ENCODE data around the gene RPL12.
"Not testable (repeated sequence)": the region's sequence is repeated elsewhere in the genome, so short reads cannot be mapped to it uniquely, and the experiment has no call there.

RPL12 gene

GRCh38 chr9:127473932-127474331, 22.7 kb upstream of the RPL12 start:
- TF ChIP-seq CTCF (conservative IDR thresholded peaks at IDR 0.05; ENCODE audit: control insufficient read depth, insufficient read depth, low read depth, low read length): no peak
- no peak overlapping the region for H3K4me3 ChIP-seq (ENCODE audit: control insufficient read depth, low read depth, low read length)
- DNase-seq (ENCODE audit: low read depth): no peak

GRCh38 chr9:127473501-127473900, 22.3 kb upstream of the RPL12 start:
- no peak for TF ChIP-seq CTCF (conservative IDR thresholded peaks at IDR 0.05; ENCODE audit: control insufficient read depth, insufficient read depth, low read depth, low read length)
- H3K4me3 ChIP-seq (ENCODE audit: control insufficient read depth, low read depth, low read length): no peak overlapping the region
- DNase-seq (ENCODE audit: low read depth): no peak

- DNase-seq (ENCODE audit: low read depth): no peak
- no peak for TF ChIP-seq CTCF (conservative IDR thresholded peaks at IDR 0.05; ENCODE audit: control insufficient read depth, insufficient read depth, low read depth, low read length)
- no peak overlapping the region for H3K4me3 ChIP-seq (ENCODE audit: control insufficient read depth, low read depth, low read length)
These were observed 19.5 kb upstream of the RPL12 start for GRCh38 chr9:127470662-127471061.

GRCh38 chr9:127467621-127468020, 16.4 kb upstream of the RPL12 start:
- no peak overlapping the region for H3K4me3 ChIP-seq (ENCODE audit: control insufficient read depth, low read depth, low read length)
- no peak for DNase-seq (ENCODE audit: low read depth)
- no peak for TF ChIP-seq CTCF (conservative IDR thresholded peaks at IDR 0.05; ENCODE audit: control insufficient read depth, insufficient read depth, low read depth, low read length)

- not testable (repeated sequence) for H3K4me3 ChIP-seq (ENCODE audit: control insufficient read depth, low read depth, low read length); DNase-seq (ENCODE audit: low read depth)
These were observed 15.3 kb upstream of the RPL12 start for GRCh38 chr9:127466407-127466917.

GRCh38 chr9:127463911-127464310, 12.7 kb upstream of the RPL12 start:
- DNase-seq (ENCODE audit: low read depth): no peak
- TF ChIP-seq CTCF (conservative IDR thresholded peaks at IDR 0.05; ENCODE audit: control insufficient read depth, insufficient read depth, low read depth, low read length): no peak
- no peak overlapping the region for H3K4me3 ChIP-seq (ENCODE audit: control insufficient read depth, low read depth, low read length)

- TF ChIP-seq CTCF (conservative IDR thresholded peaks at IDR 0.05; ENCODE audit: control insufficient read depth, insufficient read depth, low read depth, low read length): no peak
- no peak for DNase-seq (ENCODE audit: low read depth)
- no peak overlapping the region for H3K4me3 ChIP-seq (ENCODE audit: control insufficient read depth, low read depth, low read length)
These were observed 12.2 kb upstream of the RPL12 start for GRCh38 chr9:127463382-127463781.
